Keratinocyte (primary cell): ENCODE measurements around the gene GLRX5.

ENCODE experiments used
- CTCF ChIP-seq, 3 experiments: IDR thresholded peaks in 1 of 3; conservative IDR thresholded peaks in 1 of 3; optimal IDR thresholded peaks in 1 of 3; 2 replicates in 2 of 3; 3 replicates in 1 of 3; pipeline versions ENCODE3 to v1.5.1; 2011; ENCODE audit warnings: low read length in 3 of 3, mild to moderate bottlenecking in 3 of 3, moderate library complexity in 2 of 3, control low read depth in 1 of 3, inconsistent platforms in 1 of 3; ENCODE audit not compliant: insufficient read depth in 2 of 3; ENCODE audit errors: extremely low read depth in 1 of 3
- EZH2 ChIP-seq: IDR thresholded peaks from one replicate; pipeline ENCODE4 v1.6.1; 2012; ENCODE audit warnings: inconsistent platforms, mild to moderate bottlenecking, low read length, moderate library complexity

GRCh38 chr14:95541932-95542930, 7.4 kb downstream of the GLRX5 start:
- TF ChIP-seq CTCF (optimal IDR thresholded peaks at IDR 0.05 in 1 of 3, IDR thresholded peaks at IDR 0.05 in 1 of 3, conservative IDR thresholded peaks at IDR 0.05 in 1 of 3; ENCODE audit: extremely low read depth in 1 of 3, insufficient read depth in 2 of 3, low read length in 3 of 3) (no peak), EZH2 (no peak)
